Upper lobe of left lung (tissue), 4 donors: Measurements from ENCODE around the gene HSPB7.

ENCODE experiments used
- EP300 ChIP-seq, 4 donors: sonication (generic); formaldehyde crosslinking; IDR thresholded peaks; one replicate each; pipeline ENCODE4 v1.5.1; 2017; ENCODE audit warnings: antibody characterized with exemption in 4 of 4, control low read depth in 2 of 4
- POLR2A ChIP-seq, 4 donors: fragments of 450-650 bp; IDR thresholded peaks; one replicate each; pipeline ENCODE4 v1.5.1; 2016 to 2017; ENCODE audit warnings: antibody characterized with exemption in 4 of 4, mild to moderate bottlenecking in 2 of 4
- TF ChIP-seq, protein P1 (sequence below), 6 experiments: fragments of 450-650 bp in 4 of 6; fragments of 200-600 bp in 2 of 6; sonication (generic) in 2 of 6; IDR thresholded peaks; one replicate each; pipeline ENCODE4 v1.5.1; 2016 to 2019; ENCODE audit warnings: antibody characterized with exemption in 6 of 6

DNA sequence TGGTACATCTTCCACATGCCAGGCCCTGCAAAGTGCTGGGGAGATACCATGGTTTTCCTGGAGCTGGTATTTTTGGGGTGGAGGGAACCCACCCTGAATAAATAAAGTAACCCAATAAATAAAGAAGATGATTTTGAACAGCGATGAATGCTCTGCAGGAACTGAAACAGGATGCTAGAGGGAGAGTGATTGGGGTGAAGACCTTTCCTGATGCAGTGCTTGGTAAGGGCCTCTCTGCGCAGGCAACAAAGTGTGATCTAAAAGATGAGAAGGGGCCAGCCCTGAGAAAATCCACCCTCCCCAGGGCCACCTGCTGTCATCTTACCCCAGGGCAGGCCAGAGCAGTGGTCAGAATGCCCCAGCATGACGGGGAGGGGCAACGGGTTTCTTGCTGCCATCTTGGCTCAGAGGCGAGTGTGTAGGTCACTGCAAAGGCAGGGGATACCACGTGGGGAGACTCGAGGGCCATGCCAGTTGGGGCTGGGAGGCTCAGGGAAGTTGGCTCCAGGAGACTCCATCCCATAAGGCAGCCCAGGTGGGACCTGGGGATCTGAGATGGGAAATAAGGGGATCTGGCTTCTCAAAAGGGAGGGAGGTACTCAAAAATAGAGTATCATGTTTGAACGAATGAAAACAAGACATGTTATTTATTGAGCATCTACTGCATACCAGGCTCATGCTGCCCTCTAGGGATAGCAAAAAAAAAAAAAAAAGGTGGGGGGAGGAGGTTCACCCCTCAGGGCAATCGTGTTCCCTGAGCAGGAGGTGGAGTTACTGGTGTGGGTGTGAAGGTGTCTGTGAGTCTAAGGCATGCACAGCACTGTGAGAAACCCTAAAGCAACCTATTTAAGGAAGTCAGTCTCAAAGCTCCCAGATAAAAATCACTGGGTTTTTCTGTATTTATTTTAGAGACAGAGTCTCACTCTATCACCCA is 11.0 kb downstream of the HSPB7 start:
- TF ChIP-seq POLR2A (IDR thresholded peaks at IDR 0.05) (no peak), EP300 (IDR thresholded peaks at IDR 0.05) (no peak)
- TF ChIP-seq, protein P1, sequence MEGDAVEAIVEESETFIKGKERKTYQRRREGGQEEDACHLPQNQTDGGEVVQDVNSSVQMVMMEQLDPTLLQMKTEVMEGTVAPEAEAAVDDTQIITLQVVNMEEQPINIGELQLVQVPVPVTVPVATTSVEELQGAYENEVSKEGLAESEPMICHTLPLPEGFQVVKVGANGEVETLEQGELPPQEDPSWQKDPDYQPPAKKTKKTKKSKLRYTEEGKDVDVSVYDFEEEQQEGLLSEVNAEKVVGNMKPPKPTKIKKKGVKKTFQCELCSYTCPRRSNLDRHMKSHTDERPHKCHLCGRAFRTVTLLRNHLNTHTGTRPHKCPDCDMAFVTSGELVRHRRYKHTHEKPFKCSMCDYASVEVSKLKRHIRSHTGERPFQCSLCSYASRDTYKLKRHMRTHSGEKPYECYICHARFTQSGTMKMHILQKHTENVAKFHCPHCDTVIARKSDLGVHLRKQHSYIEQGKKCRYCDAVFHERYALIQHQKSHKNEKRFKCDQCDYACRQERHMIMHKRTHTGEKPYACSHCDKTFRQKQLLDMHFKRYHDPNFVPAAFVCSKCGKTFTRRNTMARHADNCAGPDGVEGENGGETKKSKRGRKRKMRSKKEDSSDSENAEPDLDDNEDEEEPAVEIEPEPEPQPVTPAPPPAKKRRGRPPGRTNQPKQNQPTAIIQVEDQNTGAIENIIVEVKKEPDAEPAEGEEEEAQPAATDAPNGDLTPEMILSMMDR (IDR thresholded peaks at IDR 0.05), result no peak
